B cell (primary cell): Measurements from ENCODE around the gene CDH13. TPM values are rescaled to one million over a fixed set of nuclear protein-coding genes. Genes with fewer than 3 reads are reported as not detected.

Experiments
- ATAC-seq: fragments of 200-7000 bp; cut with Tn5 transposase; one replicate; pipeline ENCODE4 v1.10.0; 2021; ENCODE audit warnings: low read depth, mild to moderate bottlenecking, moderate number of reproducible peaks, moderate library complexity
- CTCF ChIA-PET: fragments of 350-600 bp; sonication (Branson Sonifier 250); formaldehyde crosslinking; loops from one replicate; lab custom pipeline; 2021; ENCODE audit warnings: antibody characterized with exemption, inconsistent platforms; lab: Charles Lee
- POLR2A ChIA-PET: fragments of 350-600 bp; sonication (Branson Sonifier 250); formaldehyde crosslinking; loops from one replicate; lab custom pipeline; 2021; ENCODE audit warnings: antibody characterized with exemption; lab: Charles Lee
- DNase-seq: peaks from one replicate; pipeline ENCODE4 v3.0.0; 2013
- H2AFZ ChIP-seq: 2 replicates; pipeline ENCODE4 v1.6.1; 2012; ENCODE audit warnings: mild to moderate bottlenecking, low read depth, low read length; ENCODE audit not compliant: insufficient read depth, poor library complexity, severe bottlenecking
- H3K27ac ChIP-seq, 2 donors: 1 replicate in 1 of 2; 2 replicates in 1 of 2; pipeline ENCODE4 v1.5.1; 2012 to 2013; ENCODE audit warnings: low read length in 2 of 2, mild to moderate bottlenecking in 2 of 2, moderate library complexity in 1 of 2
- H3K27me3 ChIP-seq, 4 experiments: fragments of 200-600 bp in 1 of 4; sonication (generic) in 1 of 4; replicated peaks in 1 of 4; 1 replicate in 2 of 4; 2 replicates in 2 of 4; pipeline versions ENCODE4 v1.6.1 to v1.7.0; 2013 to 2016; ENCODE audit warnings: low read length in 3 of 4, mild to moderate bottlenecking in 2 of 4, mixed read lengths in 1 of 4, moderate library complexity in 1 of 4; ENCODE audit not compliant: insufficient read depth in 4 of 4, control insufficient read depth in 3 of 4; ENCODE audit errors: control extremely low read depth in 1 of 4
- H3K36me3 ChIP-seq, 2 experiments: replicated peaks in 1 of 2; 1 replicate in 1 of 2; 2 replicates in 1 of 2; pipeline versions ENCODE4 v1.6.1 to v1.7.1; 2013; ENCODE audit warnings: low read length in 1 of 2; ENCODE audit not compliant: insufficient read depth in 2 of 2, control insufficient read depth in 1 of 2; ENCODE audit errors: control extremely low read depth in 1 of 2, extremely low read depth in 1 of 2
- H3K4me1 ChIP-seq, 2 donors: fragments of 200-600 bp in 1 of 2; sonication (generic) in 1 of 2; 1 replicate in 1 of 2; 2 replicates in 1 of 2; pipeline versions ENCODE4 v1.5.1 to v1.6.1; 2013 to 2017; ENCODE audit warnings: low read length in 2 of 2; ENCODE audit not compliant: control insufficient read depth in 2 of 2, insufficient read depth in 2 of 2
- H3K4me2 ChIP-seq: replicated peaks from 2 replicates; pipeline ENCODE3; 2012; ENCODE audit warnings: mild to moderate bottlenecking, low read depth, low read length; ENCODE audit not compliant: poor library complexity, severe bottlenecking
- H3K4me3 ChIP-seq, 5 experiments: fragments of 200-600 bp in 1 of 5; sonication (generic) in 1 of 5; 1 replicate in 3 of 5; 2 replicates in 2 of 5; pipeline versions ENCODE4 v1.5.1 to v1.7.0; 2011 to 2016; ENCODE audit warnings: low read length in 4 of 5, mild to moderate bottlenecking in 4 of 5, low read depth in 2 of 5, control low read depth in 1 of 5, moderate library complexity in 1 of 5; ENCODE audit not compliant: insufficient read depth in 1 of 5; ENCODE audit errors: control extremely low read depth in 1 of 5, extremely low read depth in 1 of 5
- H3K79me2 ChIP-seq: fragments of 200-600 bp; sonication (generic); one replicate; pipeline ENCODE4 v1.6.0; 2016; ENCODE audit warnings: low read length; ENCODE audit not compliant: control insufficient read depth, insufficient read depth
- H3K9ac ChIP-seq: fragments of 200-600 bp; sonication (generic); 2 replicates; pipeline ENCODE4 v1.6.1; 2017; ENCODE audit warnings: mild to moderate bottlenecking, low read length, moderate library complexity
- H3K9me3 ChIP-seq, 3 donors: one replicate each; pipeline versions ENCODE4 v1.6.1 to v1.7.1; 2013; ENCODE audit warnings: low read length in 2 of 3; ENCODE audit not compliant: control insufficient read depth in 2 of 3, insufficient read depth in 1 of 3; ENCODE audit errors: control extremely low read depth in 1 of 3
- H4K20me1 ChIP-seq: 2 replicates; pipeline ENCODE4 v1.6.0; 2012; ENCODE audit warnings: mild to moderate bottlenecking, low read length; ENCODE audit not compliant: insufficient read depth, control insufficient read depth, poor library complexity, severe bottlenecking
- H3K27ac Mint-ChIP-seq: one replicate; pipeline ENCODE4 v1.8.0; 2021; ENCODE audit warnings: mixed read lengths
- H3K27me3 Mint-ChIP-seq: one replicate; pipeline ENCODE4 v1.8.0; 2021; ENCODE audit warnings: mixed read lengths
- H3K4me1 Mint-ChIP-seq: one replicate; pipeline ENCODE4 v1.8.0; 2021; ENCODE audit warnings: mixed read lengths
- H3K4me3 Mint-ChIP-seq: one replicate; pipeline ENCODE4 v1.8.0; 2021; ENCODE audit warnings: mixed read lengths
- H3K9me3 Mint-ChIP-seq: one replicate; pipeline ENCODE4 v1.8.0; 2022; ENCODE audit warnings: mixed read lengths; ENCODE audit not compliant: insufficient read depth
- EZH2 ChIP-seq: IDR thresholded peaks from 2 replicates; pipeline ENCODE4 v1.6.1; 2012; ENCODE audit warnings: borderline replicate concordance, low read depth, mild to moderate bottlenecking, moderate library complexity, low read length; ENCODE audit not compliant: insufficient read depth, poor library complexity, severe bottlenecking
- WGBS: methylation state at CpG from one replicate; pipeline ENCODE4 v1.1.5; 2013; ENCODE audit warnings: missing lambda C conversion rate; ENCODE audit not compliant: insufficient coverage; 5-methylcytosine and 5-hydroxymethylcytosine counted together
- intact Hi-C: fragments of 100-400 bp; cut with micrococcal nuclease; formaldehyde crosslinking; loops from one replicate; pipeline ENCODE4 v1.10.0; 2022
- polyA plus RNA-seq: library from polyadenylated mRNA; depleted of rRNA; stranded (reverse); fragments of >200 nt; gene quantifications from 2 replicates; pipeline ENCODE4 v1.2.3, GENCODE V29; 2012
- total RNA-seq, 2 donors: library from RNA; stranded (reverse); fragments of 120-200 nt in 1 of 2; gene quantifications; 1 replicate in 1 of 2; 2 replicates in 1 of 2; pipeline versions ENCODE4 v1.2.3 to v1.2.4, GENCODE V29; 2013 to 2022
- TF ChIP-seq, protein P1 (sequence below): fragments of 200-600 bp; IDR thresholded peaks from one replicate; pipeline ENCODE4 v1.8.0; 2022; ENCODE audit warnings: antibody characterized with exemption, mild to moderate bottlenecking

CDH13 gene
- total and polyA plus RNA-seq, 2 donors (not counting 1 experiment from before 2014, with no cell fraction given): not detected

DNA sequence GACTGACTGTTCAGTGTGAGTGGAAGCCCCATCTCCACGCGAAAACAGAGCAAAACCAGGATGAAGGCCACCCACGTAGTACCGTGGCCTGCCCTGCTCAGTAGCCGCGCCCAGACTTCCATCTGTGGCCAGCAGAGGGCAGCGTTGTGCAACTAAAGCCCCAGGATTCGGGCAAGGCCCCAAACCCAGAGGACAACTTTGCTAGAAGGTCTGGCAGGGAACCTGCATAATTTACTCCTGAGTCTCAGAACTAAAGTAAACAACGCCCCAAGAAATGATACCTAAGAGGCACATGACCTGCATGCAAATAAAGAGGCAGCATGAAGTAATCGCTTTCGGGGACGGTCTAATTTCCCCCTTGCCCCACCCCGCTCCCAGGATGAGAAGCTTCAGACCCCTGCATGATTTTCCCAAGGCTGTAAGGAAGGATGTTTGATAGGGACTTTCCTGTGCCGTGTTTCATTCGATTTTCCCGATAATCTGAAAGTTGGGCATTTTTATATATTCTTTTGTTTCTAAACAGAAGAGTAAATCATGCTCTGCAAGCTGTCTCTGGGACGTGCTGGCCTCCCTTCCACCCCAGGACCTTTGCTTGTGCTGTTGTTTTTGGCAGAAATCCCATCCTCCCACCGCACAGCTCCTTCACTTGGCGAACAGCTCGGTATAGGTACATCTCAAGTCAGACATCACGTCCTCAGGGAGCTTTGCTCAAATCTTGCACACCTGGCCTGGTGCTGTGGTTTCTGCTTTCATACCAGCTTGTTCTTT lies 1199.6 kb downstream of the CDH13 start:
- ChIA-PET POLR2A (no interaction called here), CTCF (interaction anchor here (0.6 to 4.6 kb wide), 31 partner anchors 13 to 361 kb away, joined by 3 to 39 read pairs (median 5); partner anchors contain the start of genes HSBP1 and MLYCD)
- Histone ChIP-seq H3K79me2 (no peaks in the 10 kb centered on the region), H2AFZ (peak overlapping the region; percentile 83), H3K4me1 (peaks cover 0 to 11% of the 10 kb centered on the region in 2 donors), H3K27me3 (peaks cover 0 to 2% (median 0%) of the 10 kb centered on the region in 4 experiments), H3K4me3 (no peak overlapping the region), H3K27ac (no peak overlapping the region), H3K9me3 (no peaks in the 10 kb centered on the region), H3K9ac (no peak overlapping the region), H4K20me1 (no peaks in the 10 kb centered on the region), H3K36me3 (no peaks in the 10 kb centered on the region), H3K4me2 (peak overlapping the region; percentile 29)
- TF ChIP-seq EZH2: no peak
- TF ChIP-seq, protein P1, sequence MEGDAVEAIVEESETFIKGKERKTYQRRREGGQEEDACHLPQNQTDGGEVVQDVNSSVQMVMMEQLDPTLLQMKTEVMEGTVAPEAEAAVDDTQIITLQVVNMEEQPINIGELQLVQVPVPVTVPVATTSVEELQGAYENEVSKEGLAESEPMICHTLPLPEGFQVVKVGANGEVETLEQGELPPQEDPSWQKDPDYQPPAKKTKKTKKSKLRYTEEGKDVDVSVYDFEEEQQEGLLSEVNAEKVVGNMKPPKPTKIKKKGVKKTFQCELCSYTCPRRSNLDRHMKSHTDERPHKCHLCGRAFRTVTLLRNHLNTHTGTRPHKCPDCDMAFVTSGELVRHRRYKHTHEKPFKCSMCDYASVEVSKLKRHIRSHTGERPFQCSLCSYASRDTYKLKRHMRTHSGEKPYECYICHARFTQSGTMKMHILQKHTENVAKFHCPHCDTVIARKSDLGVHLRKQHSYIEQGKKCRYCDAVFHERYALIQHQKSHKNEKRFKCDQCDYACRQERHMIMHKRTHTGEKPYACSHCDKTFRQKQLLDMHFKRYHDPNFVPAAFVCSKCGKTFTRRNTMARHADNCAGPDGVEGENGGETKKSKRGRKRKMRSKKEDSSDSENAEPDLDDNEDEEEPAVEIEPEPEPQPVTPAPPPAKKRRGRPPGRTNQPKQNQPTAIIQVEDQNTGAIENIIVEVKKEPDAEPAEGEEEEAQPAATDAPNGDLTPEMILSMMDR: peak; percentile 98
- Mint-ChIP-seq H3K9me3 (no peaks in the 10 kb centered on the region), H3K4me1 (peaks cover 6% of the 10 kb centered on the region), H3K27ac (peak overlapping the region; percentile 55), H3K4me3 (no peak overlapping the region), H3K27me3 (peaks cover 8% of the 10 kb centered on the region)
- peak; percentile 83 for DNase-seq
- WGBS: 47% methylated on average over 17 of the region's 21 CpGs
- intact Hi-C loops: loop anchor here (1.0 to 2.0 kb wide), 5 partner anchors 20 to 130 kb away; partner anchors contain the start of genes HSBP1 and MLYCD
- ATAC-seq: peak; percentile 94
